AG09319 (cell line): ENCODE measurements around the gene SLC38A11.

Experiments
- DNase-seq: peaks from one replicate; pipeline ENCODE4 v3.0.0-alpha.2; 2010; ENCODE audit warnings: low read depth; ENCODE audit errors: extremely low read depth
- TF ChIP-seq, protein P1 (sequence below): IDR thresholded peaks from 2 replicates; pipeline ENCODE4 v1.5.1; 2011; ENCODE audit warnings: low read depth, mild to moderate bottlenecking, inconsistent platforms, low read length, moderate library complexity

The SLC38A11 gene

DNA sequence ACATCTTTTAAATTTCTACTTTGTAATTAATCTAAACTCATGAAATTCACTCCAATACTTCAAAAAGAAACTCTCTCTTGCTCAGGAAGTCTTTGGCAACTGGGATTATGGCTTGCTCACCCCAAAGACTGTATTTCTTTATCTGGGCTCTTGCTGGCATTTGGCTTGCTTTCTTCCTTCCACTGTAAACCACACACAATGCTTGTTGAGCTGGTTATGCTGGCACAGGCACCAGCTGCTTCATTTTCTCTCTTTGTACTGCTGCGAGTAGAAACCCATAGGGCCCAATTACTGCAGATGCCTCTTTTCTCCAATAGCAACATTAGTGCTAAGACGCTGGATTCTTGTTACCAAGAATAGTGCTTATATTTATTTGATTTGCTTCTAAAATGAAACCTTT is 51.4 kb downstream of the SLC38A11 start:
- TF ChIP-seq, protein P1, sequence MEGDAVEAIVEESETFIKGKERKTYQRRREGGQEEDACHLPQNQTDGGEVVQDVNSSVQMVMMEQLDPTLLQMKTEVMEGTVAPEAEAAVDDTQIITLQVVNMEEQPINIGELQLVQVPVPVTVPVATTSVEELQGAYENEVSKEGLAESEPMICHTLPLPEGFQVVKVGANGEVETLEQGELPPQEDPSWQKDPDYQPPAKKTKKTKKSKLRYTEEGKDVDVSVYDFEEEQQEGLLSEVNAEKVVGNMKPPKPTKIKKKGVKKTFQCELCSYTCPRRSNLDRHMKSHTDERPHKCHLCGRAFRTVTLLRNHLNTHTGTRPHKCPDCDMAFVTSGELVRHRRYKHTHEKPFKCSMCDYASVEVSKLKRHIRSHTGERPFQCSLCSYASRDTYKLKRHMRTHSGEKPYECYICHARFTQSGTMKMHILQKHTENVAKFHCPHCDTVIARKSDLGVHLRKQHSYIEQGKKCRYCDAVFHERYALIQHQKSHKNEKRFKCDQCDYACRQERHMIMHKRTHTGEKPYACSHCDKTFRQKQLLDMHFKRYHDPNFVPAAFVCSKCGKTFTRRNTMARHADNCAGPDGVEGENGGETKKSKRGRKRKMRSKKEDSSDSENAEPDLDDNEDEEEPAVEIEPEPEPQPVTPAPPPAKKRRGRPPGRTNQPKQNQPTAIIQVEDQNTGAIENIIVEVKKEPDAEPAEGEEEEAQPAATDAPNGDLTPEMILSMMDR = no peak
- no peak for DNase-seq

- TF ChIP-seq, protein P1 = no peak
- peak; percentile 60 for DNase-seq
These were observed 52.1 kb downstream of the SLC38A11 start for GRCh38 chr2:164903204-164903603.

GRCh38 chr2:164899121-164899520 is 56.2 kb downstream of the SLC38A11 start:
- TF ChIP-seq, protein P1 = no peak
- no peak for DNase-seq

GRCh38 chr2:164898475-164898874 is 56.9 kb downstream of the SLC38A11 start:
- TF ChIP-seq, protein P1 = no peak
- no peak for DNase-seq

DNA sequence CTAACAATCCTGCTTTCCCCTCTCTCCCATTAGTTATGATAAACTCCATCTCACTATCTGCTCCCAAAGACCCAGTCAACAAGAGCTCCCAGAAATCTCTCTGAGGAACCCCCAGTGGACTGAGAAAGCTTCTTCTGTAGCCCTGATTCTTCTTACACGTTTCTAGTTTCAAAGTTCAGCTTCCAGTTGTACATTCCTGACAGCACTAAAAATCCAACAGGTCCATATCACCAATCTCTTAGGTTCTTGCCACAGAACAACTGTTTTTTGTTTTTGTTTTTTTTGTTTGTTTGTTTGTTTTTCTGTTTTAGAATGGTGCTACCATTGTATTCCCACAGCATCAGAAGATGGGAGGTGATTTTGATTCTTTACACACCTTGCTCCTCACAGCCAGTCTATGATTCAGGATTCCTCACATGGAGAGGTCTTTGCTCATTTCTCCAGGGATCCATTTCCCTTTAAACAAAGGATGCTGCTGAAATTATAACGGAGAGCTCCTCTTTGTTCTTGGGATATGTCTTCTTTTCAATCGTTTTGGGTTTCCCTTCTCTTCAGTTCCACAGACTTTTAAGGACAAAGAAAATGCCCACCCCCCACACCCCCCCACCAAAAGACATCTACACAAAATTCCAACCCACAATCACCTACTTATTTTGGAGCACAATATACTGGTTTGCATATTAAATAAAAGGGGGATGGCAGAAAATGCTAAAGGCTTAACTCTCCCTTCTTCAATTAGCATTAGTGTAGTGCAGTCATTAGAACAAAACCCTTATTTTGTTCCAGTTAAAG is 57.7 kb downstream of the SLC38A11 start:
- TF ChIP-seq, protein P1 = no peak
- no peak for DNase-seq

GRCh38 chr2:164896634-164897355 is 58.5 kb downstream of the SLC38A11 start:
- TF ChIP-seq, protein P1 = no peak
- no peak for DNase-seq

GRCh38 chr2:164896226-164896625 is 59.1 kb downstream of the SLC38A11 start:
- DNase-seq = no peak

More at GRCh38 chr2:164896226-164896625, 59.1 kb downstream of the SLC38A11 start:
- TF ChIP-seq, protein P1 = no peak
